HS-27A (cell line): ENCODE data around the gene CXorf49B.

Experiments used
- DNase-seq: peaks from one replicate; pipeline ENCODE4 v3.0.0-alpha.2; 2012; ENCODE audit warnings: low read depth, missing footprints

The CXorf49B gene

DNA sequence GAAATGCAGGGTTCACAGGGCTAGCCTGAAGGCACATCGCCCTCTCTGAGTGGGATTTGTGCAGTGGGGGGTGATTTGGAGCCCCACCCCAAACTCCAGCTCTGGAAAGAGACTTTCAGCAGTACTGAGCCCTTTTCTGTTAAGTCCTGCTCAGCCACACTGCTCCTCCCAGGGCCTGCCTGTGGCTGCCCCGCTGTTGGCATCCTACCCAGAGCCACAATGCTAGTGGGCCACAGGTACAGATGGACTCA lies 52.7 kb downstream of the CXorf49B start:
- DNase-seq = no peak
